ENCODE data around the gene MEN1.

The MEN1 gene
- 21.3 to 50.9 (median 23.8) reads per million in 3 donors for total RNA-seq

GRCh38 chr11:64810271-64810890 is at the start of gene MEN1:
MEN1 (minus strand) TSS chr11:64810551; CDS start chr11:64810109, 442 bp downstream.
- peak within 1 kb of the TSS; percentile 86 for H3K27ac ChIP-seq (ENCODE audit: insufficient read depth, low read length, poor library complexity, severe bottlenecking)

GRCh38 chr11:64859542-64860414 is 49.4 kb upstream of the MEN1 start:
- Histone ChIP-seq H3K9me3 (ENCODE audit: control insufficient read depth, low read length) (no peaks in the 10 kb centered on the region), H3K27ac (ENCODE audit: insufficient read depth, low read length, poor library complexity, severe bottlenecking) (peak overlapping the region; percentile 74), H3K36me3 (ENCODE audit: control insufficient read depth, insufficient read depth, low read length) (peaks cover 19% of the 10 kb centered on the region), H3K4me1 (ENCODE audit: control insufficient read depth, insufficient read depth, low read length, poor library complexity, severe bottlenecking) (peaks cover 94% of the 10 kb centered on the region), H3K4me3 (ENCODE audit: insufficient read depth, low read depth, low read length, poor library complexity, severe bottlenecking) (peak overlapping the region; percentile 27), H3K27me3 (replicated peaks; ENCODE audit: control insufficient read depth, insufficient read depth, low read length, poor library complexity, severe bottlenecking) (no peaks in the 10 kb centered on the region)
- peak in 2 of 3 donors; percentile 41 to 46 for DNase-seq

More at GRCh38 chr11:64810271-64810890, at the start of gene MEN1:
- H3K9me3 ChIP-seq (ENCODE audit: control insufficient read depth, low read length): no peaks in the 10 kb centered on the region
- peaks cover 10% of the 10 kb centered on the region for H3K36me3 ChIP-seq (ENCODE audit: control insufficient read depth, insufficient read depth, low read length)
- H3K4me3 ChIP-seq (ENCODE audit: insufficient read depth, low read depth, low read length, poor library complexity, severe bottlenecking): peak within 1 kb of the TSS; percentile 77
- peaks cover 14% of the 10 kb centered on the region for H3K4me1 ChIP-seq (ENCODE audit: control insufficient read depth, insufficient read depth, low read length, poor library complexity, severe bottlenecking)
- no peaks in the 10 kb centered on the region for H3K27me3 ChIP-seq (replicated peaks; ENCODE audit: control insufficient read depth, insufficient read depth, low read length, poor library complexity, severe bottlenecking)
- DNase-seq: peak; percentile 42 to 72 (median 65)

GRCh38 chr11:64858467-64859263 is 48.3 kb upstream of the MEN1 start:
- Histone ChIP-seq H3K4me1 (ENCODE audit: control insufficient read depth, insufficient read depth, low read length, poor library complexity, severe bottlenecking) (peaks cover 94% of the 10 kb centered on the region), H3K4me3 (ENCODE audit: insufficient read depth, low read depth, low read length, poor library complexity, severe bottlenecking) (peak overlapping the region; percentile 27), H3K27ac (ENCODE audit: insufficient read depth, low read length, poor library complexity, severe bottlenecking) (peak overlapping the region; percentile 74), H3K27me3 (replicated peaks; ENCODE audit: control insufficient read depth, insufficient read depth, low read length, poor library complexity, severe bottlenecking) (no peaks in the 10 kb centered on the region), H3K36me3 (ENCODE audit: control insufficient read depth, insufficient read depth, low read length) (peaks cover 30% of the 10 kb centered on the region), H3K9me3 (ENCODE audit: control insufficient read depth, low read length) (no peaks in the 10 kb centered on the region)
- DNase-seq: peak; percentile 47 to 56 (median 51)

GRCh38 chr11:64857485-64857884 is 47.1 kb upstream of the MEN1 start:
- peaks cover 94% of the 10 kb centered on the region for H3K4me1 ChIP-seq (ENCODE audit: control insufficient read depth, insufficient read depth, low read length, poor library complexity, severe bottlenecking)
- peaks cover 40% of the 10 kb centered on the region for H3K36me3 ChIP-seq (ENCODE audit: control insufficient read depth, insufficient read depth, low read length)
- H3K9me3 ChIP-seq (ENCODE audit: control insufficient read depth, low read length): no peaks in the 10 kb centered on the region
- DNase-seq: no peak
- H3K4me3 ChIP-seq (ENCODE audit: insufficient read depth, low read depth, low read length, poor library complexity, severe bottlenecking): no peak overlapping the region
- H3K27me3 ChIP-seq (replicated peaks; ENCODE audit: control insufficient read depth, insufficient read depth, low read length, poor library complexity, severe bottlenecking): no peaks in the 10 kb centered on the region
- H3K27ac ChIP-seq (ENCODE audit: insufficient read depth, low read length, poor library complexity, severe bottlenecking): peak overlapping the region; percentile 74

GRCh38 chr11:64856382-64857227 is 46.3 kb upstream of the MEN1 start:
- H3K9me3 ChIP-seq (ENCODE audit: control insufficient read depth, low read length): no peaks in the 10 kb centered on the region
- peaks cover 46% of the 10 kb centered on the region for H3K36me3 ChIP-seq (ENCODE audit: control insufficient read depth, insufficient read depth, low read length)
- peak overlapping the region; percentile 10 for H3K4me3 ChIP-seq (ENCODE audit: insufficient read depth, low read depth, low read length, poor library complexity, severe bottlenecking)
- H3K27me3 ChIP-seq (replicated peaks; ENCODE audit: control insufficient read depth, insufficient read depth, low read length, poor library complexity, severe bottlenecking): no peaks in the 10 kb centered on the region
- peak in 1 of 3 donors; percentile 47 for DNase-seq
- peaks cover 94% of the 10 kb centered on the region for H3K4me1 ChIP-seq (ENCODE audit: control insufficient read depth, insufficient read depth, low read length, poor library complexity, severe bottlenecking)
- H3K27ac ChIP-seq (ENCODE audit: insufficient read depth, low read length, poor library complexity, severe bottlenecking): peak overlapping the region; percentile 81

- no peaks in the 10 kb centered on the region for H3K27me3 ChIP-seq (replicated peaks; ENCODE audit: control insufficient read depth, insufficient read depth, low read length, poor library complexity, severe bottlenecking)
- peak overlapping the region; percentile 81 for H3K27ac ChIP-seq (ENCODE audit: insufficient read depth, low read length, poor library complexity, severe bottlenecking)
- peaks cover 47% of the 10 kb centered on the region for H3K36me3 ChIP-seq (ENCODE audit: control insufficient read depth, insufficient read depth, low read length)
- no peaks in the 10 kb centered on the region for H3K9me3 ChIP-seq (ENCODE audit: control insufficient read depth, low read length)
- no peak for DNase-seq
- H3K4me1 ChIP-seq (ENCODE audit: control insufficient read depth, insufficient read depth, low read length, poor library complexity, severe bottlenecking): peaks cover 96% of the 10 kb centered on the region
- no peak overlapping the region for H3K4me3 ChIP-seq (ENCODE audit: insufficient read depth, low read depth, low read length, poor library complexity, severe bottlenecking)
Observed at GRCh38 chr11:64855596-64856304, 45.4 kb upstream of the MEN1 start.

- no peaks in the 10 kb centered on the region for H3K27me3 ChIP-seq (replicated peaks; ENCODE audit: control insufficient read depth, insufficient read depth, low read length, poor library complexity, severe bottlenecking)
- no peaks in the 10 kb centered on the region for H3K9me3 ChIP-seq (ENCODE audit: control insufficient read depth, low read length)
- peak in 2 of 3 donors; percentile 52 to 53 for DNase-seq
- peak overlapping the region; percentile 81 for H3K27ac ChIP-seq (ENCODE audit: insufficient read depth, low read length, poor library complexity, severe bottlenecking)
- H3K4me3 ChIP-seq (ENCODE audit: insufficient read depth, low read depth, low read length, poor library complexity, severe bottlenecking): no peak overlapping the region
- peaks cover 94% of the 10 kb centered on the region for H3K4me1 ChIP-seq (ENCODE audit: control insufficient read depth, insufficient read depth, low read length, poor library complexity, severe bottlenecking)
- H3K36me3 ChIP-seq (ENCODE audit: control insufficient read depth, insufficient read depth, low read length): peaks cover 47% of the 10 kb centered on the region
Observed at GRCh38 chr11:64854534-64855502, 44.5 kb upstream of the MEN1 start.

GRCh38 chr11:64854157-64854533 is 43.8 kb upstream of the MEN1 start:
- Histone ChIP-seq H3K4me3 (ENCODE audit: insufficient read depth, low read depth, low read length, poor library complexity, severe bottlenecking) (peak overlapping the region; percentile 26), H3K4me1 (ENCODE audit: control insufficient read depth, insufficient read depth, low read length, poor library complexity, severe bottlenecking) (peaks cover 90% of the 10 kb centered on the region), H3K9me3 (ENCODE audit: control insufficient read depth, low read length) (no peaks in the 10 kb centered on the region), H3K36me3 (ENCODE audit: control insufficient read depth, insufficient read depth, low read length) (peaks cover 47% of the 10 kb centered on the region), H3K27ac (ENCODE audit: insufficient read depth, low read length, poor library complexity, severe bottlenecking) (peak overlapping the region; percentile 81), H3K27me3 (replicated peaks; ENCODE audit: control insufficient read depth, insufficient read depth, low read length, poor library complexity, severe bottlenecking) (no peaks in the 10 kb centered on the region)
- DNase-seq: no peak
